PC-3 (cell line): Measurements from ENCODE around the gene TACR2. TPM values are rescaled to one million over a fixed set of nuclear protein-coding genes. Genes with fewer than 3 reads are reported as not detected.
A peak's percentile ranks its signal among the peaks of the same experiment; 100 is the strongest.

Experiments
- ATAC-seq: fragments of 200-7000 bp; cut with Tn5 transposase; 2 replicates; pipeline ENCODE4 v1.9.1; 2020; ENCODE audit warnings: mild to moderate bottlenecking, moderate library complexity
- BruUV-seq: library from RNA; stranded (reverse); fragments of 400-500 nt; replicated peaks from 2 replicates; lab custom pipeline; 2021; lab: Mats Ljungman, UMichigan
- CTCF ChIA-PET: fragments of 300-600 bp; sonication (Branson Sonifier 250); formaldehyde crosslinking; loops from one replicate; lab custom pipeline; 2022; ENCODE audit warnings: antibody characterized with exemption; lab: Charles Lee
- POLR2A ChIA-PET: fragments of 300-600 bp; sonication (Branson Sonifier 250); formaldehyde crosslinking; loops from one replicate; lab custom pipeline; 2022; ENCODE audit warnings: antibody characterized with exemption; ENCODE audit not compliant: unreplicated experiment; lab: Charles Lee
- DNase-seq: peaks from one replicate; pipeline ENCODE4 v3.0.0-alpha.2; 2015
- H2AFZ ChIP-seq: fragments of 300-600 bp; sonication (generic); 2 replicates; pipeline ENCODE4 v1.6.0; 2016; ENCODE audit warnings: antibody characterized with exemption, low read length
- H3F3A ChIP-seq: fragments of 300-600 bp; sonication (generic); one replicate; pipeline ENCODE4 v1.6.0; 2017; ENCODE audit warnings: antibody characterized with exemption, low read length, control low read depth, mild to moderate bottlenecking; ENCODE audit not compliant: unreplicated experiment
- H3K27ac ChIP-seq: fragments of 300-600 bp; sonication (generic); 2 replicates; pipeline ENCODE4 v1.5.1; 2016; ENCODE audit warnings: mild to moderate bottlenecking, low read length
- H3K27me3 ChIP-seq: fragments of 300-600 bp; sonication (generic); 2 replicates; pipeline ENCODE4 v1.6.1; 2016; ENCODE audit warnings: low read length, mixed read lengths
- H3K36me3 ChIP-seq: fragments of 300-600 bp; sonication (generic); 2 replicates; pipeline ENCODE4 v1.6.1; 2016; ENCODE audit warnings: low read depth, mixed run types, low read length, mixed read lengths
- H3K4me1 ChIP-seq: fragments of 300-600 bp; sonication (generic); 2 replicates; pipeline ENCODE4 v1.5.1; 2016; ENCODE audit warnings: low read length; ENCODE audit not compliant: insufficient read depth
- H3K4me2 ChIP-seq: fragments of 300-600 bp; sonication (generic); 2 replicates; pipeline ENCODE4 v1.6.0; 2016; ENCODE audit warnings: low read length
- H3K4me3 ChIP-seq: fragments of 300-600 bp; sonication (generic); 2 replicates; pipeline ENCODE4 v1.5.1; 2016; ENCODE audit warnings: mild to moderate bottlenecking, low read length, mixed read lengths
- H3K79me2 ChIP-seq: fragments of 300-600 bp; sonication (generic); 2 replicates; pipeline ENCODE4 v1.6.1; 2017; ENCODE audit warnings: low read length, mixed read lengths
- H3K9ac ChIP-seq: fragments of 300-600 bp; sonication (generic); 2 replicates; pipeline ENCODE4 v1.6.0; 2016; ENCODE audit warnings: mild to moderate bottlenecking, low read length
- H3K9me2 ChIP-seq: fragments of 300-600 bp; sonication (generic); replicated peaks from 2 replicates; pipeline ENCODE4 v1.6.1; 2016; ENCODE audit warnings: mixed run types, low read length, mixed read lengths
- H3K9me3 ChIP-seq: fragments of 300-600 bp; sonication (generic); 2 replicates; pipeline ENCODE4 v1.6.1; 2016; ENCODE audit warnings: low read length, mixed read lengths
- H4K20me1 ChIP-seq: fragments of 300-600 bp; sonication (generic); 2 replicates; pipeline ENCODE4 v1.6.1; 2016; ENCODE audit warnings: low read length, mixed read lengths
- EZH2 ChIP-seq: fragments of 300-600 bp; sonication (generic); IDR thresholded peaks from one replicate; pipeline ENCODE4 v1.6.1; 2017; ENCODE audit warnings: antibody characterized with exemption, mild to moderate bottlenecking, low read length; ENCODE audit not compliant: unreplicated experiment
- EZH2phosphoT487 ChIP-seq: fragments of 300-600 bp; sonication (generic); IDR thresholded peaks from 2 replicates; pipeline ENCODE4 v1.6.1; 2018; ENCODE audit warnings: mild to moderate bottlenecking, antibody characterized with exemption, low read length, borderline replicate concordance
- intact Hi-C: fragments of 100-400 bp; cut with micrococcal nuclease; formaldehyde crosslinking; loops from 2 replicates; pipeline ENCODE4 v1.9.0; 2023
- total RNA-seq: library from RNA; depleted of rRNA; stranded (reverse); fragments of >200 nt; gene quantifications from 2 replicates; pipeline ENCODE4 v1.2.3, GENCODE V29; 2014
- TF ChIP-seq, protein P1 (sequence below): fragments of 300-600 bp; sonication (generic); conservative IDR thresholded peaks from 2 replicates; pipeline ENCODE4 v1.5.1; 2017; ENCODE audit warnings: antibody characterized with exemption, low read depth, mild to moderate bottlenecking, low read length

The TACR2 gene
- total RNA-seq, 1 experiment from 2014 or later, result 0.40 TPM

DNA sequence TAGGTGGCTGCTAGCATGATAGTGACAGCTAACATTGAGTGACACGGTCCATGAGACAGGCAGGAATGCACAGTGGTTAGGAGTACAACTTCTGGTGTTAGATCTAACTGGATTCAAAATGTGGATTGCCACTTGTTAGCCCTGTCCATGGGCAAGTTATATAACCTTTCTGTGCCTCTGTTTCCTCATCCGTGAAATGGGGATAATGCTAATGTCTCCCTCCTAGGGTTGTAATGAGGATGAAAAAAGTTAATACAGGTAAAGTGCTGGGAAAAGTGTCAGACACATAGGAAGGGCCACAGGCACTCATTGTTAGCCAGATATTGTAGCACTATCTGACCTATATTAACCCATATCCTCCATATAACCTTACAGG, 41.8 kb downstream of the TACR2 start:
- no peak for TF ChIP-seq EZH2phosphoT487
- TF ChIP-seq, protein P1, sequence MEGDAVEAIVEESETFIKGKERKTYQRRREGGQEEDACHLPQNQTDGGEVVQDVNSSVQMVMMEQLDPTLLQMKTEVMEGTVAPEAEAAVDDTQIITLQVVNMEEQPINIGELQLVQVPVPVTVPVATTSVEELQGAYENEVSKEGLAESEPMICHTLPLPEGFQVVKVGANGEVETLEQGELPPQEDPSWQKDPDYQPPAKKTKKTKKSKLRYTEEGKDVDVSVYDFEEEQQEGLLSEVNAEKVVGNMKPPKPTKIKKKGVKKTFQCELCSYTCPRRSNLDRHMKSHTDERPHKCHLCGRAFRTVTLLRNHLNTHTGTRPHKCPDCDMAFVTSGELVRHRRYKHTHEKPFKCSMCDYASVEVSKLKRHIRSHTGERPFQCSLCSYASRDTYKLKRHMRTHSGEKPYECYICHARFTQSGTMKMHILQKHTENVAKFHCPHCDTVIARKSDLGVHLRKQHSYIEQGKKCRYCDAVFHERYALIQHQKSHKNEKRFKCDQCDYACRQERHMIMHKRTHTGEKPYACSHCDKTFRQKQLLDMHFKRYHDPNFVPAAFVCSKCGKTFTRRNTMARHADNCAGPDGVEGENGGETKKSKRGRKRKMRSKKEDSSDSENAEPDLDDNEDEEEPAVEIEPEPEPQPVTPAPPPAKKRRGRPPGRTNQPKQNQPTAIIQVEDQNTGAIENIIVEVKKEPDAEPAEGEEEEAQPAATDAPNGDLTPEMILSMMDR, result no peak
- TF ChIP-seq EZH2, result no peak
- H3K4me1 ChIP-seq, result no peaks in the 10 kb centered on the region
- no peak overlapping the region for H3K4me2 ChIP-seq
- no peak for ATAC-seq
- no peaks in the 10 kb centered on the region for H3F3A ChIP-seq
- H4K20me1 ChIP-seq, result no peaks in the 10 kb centered on the region
- no peaks in the 10 kb centered on the region for H3K27me3 ChIP-seq
- ChIA-PET POLR2A (no interaction called here), CTCF (no interaction called here)
- no TSS peak for BruUV-seq
- peaks cover 53% of the 10 kb centered on the region for H3K36me3 ChIP-seq
- H3K9me3 ChIP-seq, result no peaks in the 10 kb centered on the region
- intact Hi-C loops, result no loop called here
- H3K27ac ChIP-seq, result no peak overlapping the region
- no peaks in the 10 kb centered on the region for H3K79me2 ChIP-seq
- no peak overlapping the region for H3K9ac ChIP-seq
- no peak for DNase-seq
- H3K9me2 ChIP-seq, result no peaks in the 10 kb centered on the region
- H2AFZ ChIP-seq, result no peak overlapping the region
- H3K4me3 ChIP-seq, result no peak overlapping the region

DNA sequence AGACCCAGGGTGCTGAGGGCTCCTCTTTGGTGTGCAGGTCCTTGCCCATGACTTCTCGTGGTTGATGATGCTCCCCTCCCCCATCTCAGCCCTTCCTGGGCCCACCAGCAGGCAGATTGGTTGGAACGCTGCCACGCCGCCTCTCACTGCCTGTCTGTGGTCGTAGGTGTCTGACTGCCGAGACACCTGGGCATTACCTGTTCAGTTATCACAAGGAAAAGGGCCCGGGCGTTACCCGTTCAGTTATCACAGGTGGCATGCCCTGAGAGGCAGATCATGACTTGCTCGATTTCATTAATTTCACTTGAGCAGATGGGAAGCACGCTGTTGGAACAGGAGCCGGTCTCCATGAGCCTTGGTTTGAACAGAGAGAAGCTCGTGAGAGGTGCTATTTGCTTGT, 42.5 kb downstream of the TACR2 start:
- H3K9ac ChIP-seq, result no peak overlapping the region
- no peaks in the 10 kb centered on the region for H3K79me2 ChIP-seq
- no peak for ATAC-seq

DNA sequence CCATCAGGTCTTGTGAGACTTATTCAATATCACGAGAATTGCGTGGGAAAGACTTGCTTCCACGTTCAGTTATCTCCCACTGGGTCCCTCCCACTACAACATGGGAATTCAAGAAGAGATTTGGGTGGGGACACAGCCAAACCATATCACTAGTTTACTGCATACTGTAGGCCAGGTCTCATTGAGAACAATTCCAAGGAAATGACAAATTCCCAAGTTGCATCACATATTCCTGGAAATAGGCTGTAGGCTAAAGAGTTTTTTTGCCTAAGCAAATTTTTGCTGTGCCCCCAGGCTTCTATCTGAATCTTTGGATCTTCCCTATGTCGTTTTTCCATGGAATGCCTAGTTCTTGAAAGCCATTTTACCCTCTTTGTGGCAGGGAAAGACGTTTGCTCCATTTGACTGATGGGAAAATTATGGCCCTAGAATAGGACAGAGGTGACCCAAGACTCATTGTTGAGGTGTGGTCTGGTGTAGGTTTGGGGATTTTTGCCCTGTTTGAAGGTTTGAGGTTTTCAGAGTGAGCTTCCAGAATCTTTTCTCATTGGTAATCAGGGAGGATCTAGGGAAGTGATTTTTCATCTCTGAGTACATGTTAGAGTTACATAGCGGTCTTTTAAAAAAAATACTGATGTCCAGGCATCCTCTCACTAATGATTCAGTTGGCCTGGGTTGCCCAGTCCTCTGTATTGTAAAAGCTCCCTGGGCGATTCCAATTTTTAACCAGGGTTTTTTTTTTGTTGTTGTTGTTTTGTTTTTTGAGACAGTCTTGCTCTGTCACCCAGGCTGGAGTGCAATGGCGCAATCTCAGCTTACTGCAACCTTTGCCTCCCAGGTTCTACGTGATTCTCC, 44.4 kb downstream of the TACR2 start:
- Histone ChIP-seq H4K20me1 (no peaks in the 10 kb centered on the region), H3K27me3 (no peaks in the 10 kb centered on the region), H3F3A (no peaks in the 10 kb centered on the region), H3K79me2 (no peaks in the 10 kb centered on the region), H3K9me3 (no peaks in the 10 kb centered on the region), H3K4me3 (no peak overlapping the region), H2AFZ (no peak overlapping the region), H3K4me2 (no peak overlapping the region), H3K36me3 (peaks cover 50% of the 10 kb centered on the region), H3K4me1 (no peaks in the 10 kb centered on the region), H3K9me2 (no peaks in the 10 kb centered on the region), H3K9ac (no peak overlapping the region), H3K27ac (no peak overlapping the region)
- DNase-seq, result peak; percentile 25
- ChIA-PET POLR2A (no interaction called here), CTCF (no interaction called here)
- intact Hi-C loops, result no loop called here
- no TSS peak for BruUV-seq
- ATAC-seq, result no peak
- TF ChIP-seq EZH2phosphoT487, result no peak
- TF ChIP-seq EZH2, result no peak
- TF ChIP-seq, protein P1, result no peak

More for the DNA sequence above, 42.5 kb downstream of the TACR2 start:
- TF ChIP-seq, protein P1, result no peak
- Histone ChIP-seq H3K4me1 (no peaks in the 10 kb centered on the region), H3K27ac (no peak overlapping the region), H3K9me3 (no peaks in the 10 kb centered on the region), H3K4me2 (no peak overlapping the region), H3K36me3 (peaks cover 51% of the 10 kb centered on the region), H3K27me3 (no peaks in the 10 kb centered on the region), H2AFZ (no peak overlapping the region), H3K4me3 (no peak overlapping the region), H3K9me2 (no peaks in the 10 kb centered on the region), H4K20me1 (no peaks in the 10 kb centered on the region), H3F3A (no peaks in the 10 kb centered on the region)
- ChIA-PET POLR2A (no interaction called here), CTCF (no interaction called here)
- BruUV-seq, result no TSS peak
- intact Hi-C loops, result no loop called here
- no peak for DNase-seq
